Measurements from ENCODE around the gene PRR23E.

DNA sequence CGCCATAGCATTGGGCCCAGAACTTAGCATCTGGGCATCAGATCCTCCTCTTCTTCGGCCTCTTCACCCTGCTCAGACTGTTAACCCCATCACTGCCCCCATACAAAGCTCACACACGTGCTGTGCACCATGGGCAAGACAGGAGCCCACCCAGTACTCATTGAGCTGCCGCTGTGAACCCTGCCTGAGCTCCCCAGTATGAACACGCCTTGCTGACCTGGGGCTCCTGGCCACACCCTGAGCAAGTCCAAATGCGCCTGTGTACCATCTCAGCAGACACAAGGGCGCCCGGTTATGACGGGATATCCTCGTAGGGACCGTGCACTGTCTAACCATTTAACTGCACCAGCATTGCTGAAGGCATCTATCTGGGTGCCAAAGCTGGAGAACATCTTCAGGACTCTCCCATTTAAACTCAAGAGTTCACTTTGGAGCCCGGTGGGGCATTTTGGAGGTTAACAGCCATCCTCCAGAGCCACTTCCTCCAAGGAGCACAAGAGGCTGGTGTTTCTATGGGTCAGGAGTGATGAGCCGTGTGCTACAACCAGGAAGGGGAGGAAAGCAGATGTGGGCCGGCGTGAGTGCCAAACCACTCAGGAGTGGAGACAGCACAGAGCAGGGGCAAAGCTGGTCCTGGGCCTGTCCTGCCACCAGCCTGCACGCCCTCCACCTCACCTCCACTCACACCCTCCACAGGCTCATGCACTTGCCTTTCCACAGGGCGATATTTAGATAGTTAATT lies 12.1 kb downstream of the PRR23E start:
- TF ChIP-seq, protein P1, sequence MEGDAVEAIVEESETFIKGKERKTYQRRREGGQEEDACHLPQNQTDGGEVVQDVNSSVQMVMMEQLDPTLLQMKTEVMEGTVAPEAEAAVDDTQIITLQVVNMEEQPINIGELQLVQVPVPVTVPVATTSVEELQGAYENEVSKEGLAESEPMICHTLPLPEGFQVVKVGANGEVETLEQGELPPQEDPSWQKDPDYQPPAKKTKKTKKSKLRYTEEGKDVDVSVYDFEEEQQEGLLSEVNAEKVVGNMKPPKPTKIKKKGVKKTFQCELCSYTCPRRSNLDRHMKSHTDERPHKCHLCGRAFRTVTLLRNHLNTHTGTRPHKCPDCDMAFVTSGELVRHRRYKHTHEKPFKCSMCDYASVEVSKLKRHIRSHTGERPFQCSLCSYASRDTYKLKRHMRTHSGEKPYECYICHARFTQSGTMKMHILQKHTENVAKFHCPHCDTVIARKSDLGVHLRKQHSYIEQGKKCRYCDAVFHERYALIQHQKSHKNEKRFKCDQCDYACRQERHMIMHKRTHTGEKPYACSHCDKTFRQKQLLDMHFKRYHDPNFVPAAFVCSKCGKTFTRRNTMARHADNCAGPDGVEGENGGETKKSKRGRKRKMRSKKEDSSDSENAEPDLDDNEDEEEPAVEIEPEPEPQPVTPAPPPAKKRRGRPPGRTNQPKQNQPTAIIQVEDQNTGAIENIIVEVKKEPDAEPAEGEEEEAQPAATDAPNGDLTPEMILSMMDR (IDR thresholded peaks at IDR 0.05) = no peak
- TF ChIP-seq ZFX (IDR thresholded peaks at IDR 0.05; ENCODE audit: borderline replicate concordance) = no peak

All from 22Rv1 (cell line).